Parathyroid adenoma (tissue), 2 donors: ENCODE measurements around the gene PRPF19.

Experiments used
- H2AFZ ChIP-seq: fragments of 300-600 bp; sonication (generic); one replicate; pipeline ENCODE4 v1.7.0; 2017; ENCODE audit warnings: antibody characterized with exemption, mild to moderate bottlenecking
- H3K27ac ChIP-seq: fragments of 300-600 bp; sonication (generic); one replicate; pipeline ENCODE4 v1.7.0; 2017
- H3K27me3 ChIP-seq: fragments of 300-600 bp; sonication (generic); one replicate; pipeline ENCODE4 v1.7.0; 2017; ENCODE audit warnings: low read length; ENCODE audit not compliant: control insufficient read depth, insufficient read depth
- H3K36me3 ChIP-seq: fragments of 300-600 bp; sonication (generic); one replicate; pipeline ENCODE4 v1.7.0; 2017; ENCODE audit warnings: low read length; ENCODE audit not compliant: control insufficient read depth, insufficient read depth
- H3K4me1 ChIP-seq: fragments of 300-600 bp; sonication (generic); one replicate; pipeline ENCODE4 v1.7.0; 2017; ENCODE audit warnings: control low read depth
- H3K4me2 ChIP-seq: fragments of 300-600 bp; sonication (generic); one replicate; pipeline ENCODE4 v1.7.0; 2017; ENCODE audit warnings: low read length
- H3K4me3 ChIP-seq: fragments of 300-600 bp; sonication (generic); one replicate; pipeline ENCODE4 v1.7.0; 2017; ENCODE audit warnings: low read depth, low read length
- H3K79me2 ChIP-seq: fragments of 300-600 bp; sonication (generic); one replicate; pipeline ENCODE4 v1.7.0; 2017; ENCODE audit warnings: control low read depth
- H3K9ac ChIP-seq: fragments of 300-600 bp; sonication (generic); one replicate; pipeline ENCODE4 v1.7.0; 2017; ENCODE audit warnings: mild to moderate bottlenecking
- H3K9me3 ChIP-seq: fragments of 300-600 bp; sonication (generic); one replicate; pipeline ENCODE4 v1.7.0; 2017; ENCODE audit warnings: low read length; ENCODE audit not compliant: control insufficient read depth
- CTCF ChIP-seq: fragments of 300-600 bp; sonication (generic); IDR thresholded peaks from one replicate; pipeline ENCODE4 v1.7.0; 2017; ENCODE audit warnings: antibody characterized with exemption, mild to moderate bottlenecking
- donor health status: primary hyperparathyroidism.

The PRPF19 gene

GRCh38 chr11:60950024-60950423 is 43.6 kb upstream of the PRPF19 start:
- H3K4me1 ChIP-seq, result no peaks in the 10 kb centered on the region
- no peak overlapping the region for H3K9ac ChIP-seq
- H3K36me3 ChIP-seq, result no peaks in the 10 kb centered on the region
- H3K79me2 ChIP-seq, result no peaks in the 10 kb centered on the region
- H2AFZ ChIP-seq, result no peak overlapping the region
- H3K9me3 ChIP-seq, result no peaks in the 10 kb centered on the region
- no peaks in the 10 kb centered on the region for H3K27me3 ChIP-seq
- no peak for TF ChIP-seq CTCF
- no peak overlapping the region for H3K4me2 ChIP-seq
- H3K4me3 ChIP-seq, result no peak overlapping the region
- H3K27ac ChIP-seq, result no peak overlapping the region

GRCh38 chr11:60948250-60948649 is 41.9 kb upstream of the PRPF19 start:
- H3K27me3 ChIP-seq, result no peaks in the 10 kb centered on the region
- H3K27ac ChIP-seq, result no peak overlapping the region
- H3K9me3 ChIP-seq, result no peaks in the 10 kb centered on the region
- no peak overlapping the region for H3K4me2 ChIP-seq
- H3K4me1 ChIP-seq, result no peaks in the 10 kb centered on the region
- no peak overlapping the region for H3K9ac ChIP-seq
- TF ChIP-seq CTCF, result no peak
- no peaks in the 10 kb centered on the region for H3K36me3 ChIP-seq
- no peak overlapping the region for H2AFZ ChIP-seq
- no peak overlapping the region for H3K4me3 ChIP-seq
- H3K79me2 ChIP-seq, result no peaks in the 10 kb centered on the region

- Histone ChIP-seq H3K27ac (no peak overlapping the region), H3K9me3 (no peaks in the 10 kb centered on the region), H2AFZ (no peak overlapping the region), H3K9ac (no peak overlapping the region), H3K4me3 (no peak overlapping the region), H3K79me2 (no peaks in the 10 kb centered on the region), H3K27me3 (no peaks in the 10 kb centered on the region), H3K36me3 (no peaks in the 10 kb centered on the region), H3K4me1 (no peaks in the 10 kb centered on the region), H3K4me2 (no peak overlapping the region)
- no peak for TF ChIP-seq CTCF
These were observed 41.3 kb upstream of the PRPF19 start for GRCh38 chr11:60947700-60948099.

- Histone ChIP-seq H2AFZ (no peak overlapping the region), H3K36me3 (no peaks in the 10 kb centered on the region), H3K4me3 (no peak overlapping the region), H3K4me2 (no peak overlapping the region), H3K4me1 (no peaks in the 10 kb centered on the region), H3K9ac (no peak overlapping the region), H3K27me3 (no peaks in the 10 kb centered on the region), H3K79me2 (no peaks in the 10 kb centered on the region), H3K27ac (no peak overlapping the region), H3K9me3 (no peaks in the 10 kb centered on the region)
- no peak for TF ChIP-seq CTCF
These were observed 40.3 kb upstream of the PRPF19 start for GRCh38 chr11:60946601-60947264.

GRCh38 chr11:60945295-60945667 is 38.9 kb upstream of the PRPF19 start:
- Histone ChIP-seq H3K36me3 (no peaks in the 10 kb centered on the region), H3K9me3 (no peaks in the 10 kb centered on the region), H3K4me3 (no peak overlapping the region), H3K27me3 (no peaks in the 10 kb centered on the region), H3K79me2 (no peaks in the 10 kb centered on the region), H3K4me2 (no peak overlapping the region), H3K27ac (no peak overlapping the region), H3K4me1 (no peaks in the 10 kb centered on the region), H2AFZ (no peak overlapping the region), H3K9ac (no peak overlapping the region)
- TF ChIP-seq CTCF, result no peak
